Fibroblast of skin of right quadriceps (primary cell): ENCODE data around the gene UPP2.

Experiments used
- DNase-seq: peaks from one replicate; pipeline ENCODE4 v3.0.0-alpha.2; 2013

The UPP2 gene

GRCh38 chr2:158101384-158101926, at the start of gene UPP2:
TSS of gene UPP2 (plus strand) at chr2:158101876. CDS start at chr2:158102064, 188 bp downstream.
- no peak for DNase-seq

GRCh38 chr2:158052761-158053160, 48.9 kb upstream of the UPP2 start:
- DNase-seq, result no peak

- no peak for DNase-seq
Measured at GRCh38 chr2:158056875-158057274, 44.8 kb upstream of the UPP2 start.

GRCh38 chr2:158060160-158060834, 41.4 kb upstream of the UPP2 start:
- DNase-seq, result no peak

- DNase-seq, result peak; percentile 54
Measured at GRCh38 chr2:158060835-158061435, 40.7 kb upstream of the UPP2 start.

- no peak for DNase-seq
Measured at GRCh38 chr2:158061763-158062162, 39.9 kb upstream of the UPP2 start.

- DNase-seq, result no peak
Measured at GRCh38 chr2:158066046-158066713, 35.5 kb upstream of the UPP2 start.

- DNase-seq, result no peak
Measured at GRCh38 chr2:158071018-158071417, 30.7 kb upstream of the UPP2 start.

- DNase-seq, result no peak
Measured at GRCh38 chr2:158072361-158072760, 29.3 kb upstream of the UPP2 start.

- peak; percentile 14 for DNase-seq
Measured at GRCh38 chr2:158079672-158080071, 22.0 kb upstream of the UPP2 start.

GRCh38 chr2:158088093-158088492, 13.6 kb upstream of the UPP2 start:
- DNase-seq, result no peak

GRCh38 chr2:158089322-158089721, 12.4 kb upstream of the UPP2 start:
- no peak for DNase-seq

GRCh38 chr2:158091647-158092046, 10.0 kb upstream of the UPP2 start:
- DNase-seq, result no peak

- no peak for DNase-seq
Measured at GRCh38 chr2:158094487-158095092, 7.1 kb upstream of the UPP2 start.

GRCh38 chr2:158095269-158095668, 6.4 kb upstream of the UPP2 start:
- no peak for DNase-seq

GRCh38 chr2:158095912-158096311, 5.8 kb upstream of the UPP2 start:
- DNase-seq, result no peak

GRCh38 chr2:158097481-158097880, 4.2 kb upstream of the UPP2 start:
- no peak for DNase-seq

- DNase-seq, result no peak
Measured at GRCh38 chr2:158098178-158098577, 3.5 kb upstream of the UPP2 start.

GRCh38 chr2:158099716-158100115, 2.0 kb upstream of the UPP2 start:
- peak; percentile 16 for DNase-seq

- no peak for DNase-seq
Measured at GRCh38 chr2:158100411-158100810, 1.3 kb upstream of the UPP2 start.

GRCh38 chr2:158102446-158102845, 770 bp downstream of the UPP2 start:
- DNase-seq, result peak; percentile 29

GRCh38 chr2:158103411-158104012, 1.8 kb downstream of the UPP2 start:
- peak; percentile 4 for DNase-seq

- DNase-seq, result no peak
Measured at GRCh38 chr2:158104903-158105302, 3.2 kb downstream of the UPP2 start.
